ENCODE measurements around the gene RBBP6.
A peak's percentile ranks its signal among the peaks of the same experiment; 100 is the strongest.
"Not testable (repeated sequence)": the region's sequence is repeated elsewhere in the genome, so short reads cannot be mapped to it uniquely, and the experiment has no call there.

The RBBP6 gene, protein sequence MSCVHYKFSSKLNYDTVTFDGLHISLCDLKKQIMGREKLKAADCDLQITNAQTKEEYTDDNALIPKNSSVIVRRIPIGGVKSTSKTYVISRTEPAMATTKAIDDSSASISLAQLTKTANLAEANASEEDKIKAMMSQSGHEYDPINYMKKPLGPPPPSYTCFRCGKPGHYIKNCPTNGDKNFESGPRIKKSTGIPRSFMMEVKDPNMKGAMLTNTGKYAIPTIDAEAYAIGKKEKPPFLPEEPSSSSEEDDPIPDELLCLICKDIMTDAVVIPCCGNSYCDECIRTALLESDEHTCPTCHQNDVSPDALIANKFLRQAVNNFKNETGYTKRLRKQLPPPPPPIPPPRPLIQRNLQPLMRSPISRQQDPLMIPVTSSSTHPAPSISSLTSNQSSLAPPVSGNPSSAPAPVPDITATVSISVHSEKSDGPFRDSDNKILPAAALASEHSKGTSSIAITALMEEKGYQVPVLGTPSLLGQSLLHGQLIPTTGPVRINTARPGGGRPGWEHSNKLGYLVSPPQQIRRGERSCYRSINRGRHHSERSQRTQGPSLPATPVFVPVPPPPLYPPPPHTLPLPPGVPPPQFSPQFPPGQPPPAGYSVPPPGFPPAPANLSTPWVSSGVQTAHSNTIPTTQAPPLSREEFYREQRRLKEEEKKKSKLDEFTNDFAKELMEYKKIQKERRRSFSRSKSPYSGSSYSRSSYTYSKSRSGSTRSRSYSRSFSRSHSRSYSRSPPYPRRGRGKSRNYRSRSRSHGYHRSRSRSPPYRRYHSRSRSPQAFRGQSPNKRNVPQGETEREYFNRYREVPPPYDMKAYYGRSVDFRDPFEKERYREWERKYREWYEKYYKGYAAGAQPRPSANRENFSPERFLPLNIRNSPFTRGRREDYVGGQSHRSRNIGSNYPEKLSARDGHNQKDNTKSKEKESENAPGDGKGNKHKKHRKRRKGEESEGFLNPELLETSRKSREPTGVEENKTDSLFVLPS (N-terminal part only)

DNA sequence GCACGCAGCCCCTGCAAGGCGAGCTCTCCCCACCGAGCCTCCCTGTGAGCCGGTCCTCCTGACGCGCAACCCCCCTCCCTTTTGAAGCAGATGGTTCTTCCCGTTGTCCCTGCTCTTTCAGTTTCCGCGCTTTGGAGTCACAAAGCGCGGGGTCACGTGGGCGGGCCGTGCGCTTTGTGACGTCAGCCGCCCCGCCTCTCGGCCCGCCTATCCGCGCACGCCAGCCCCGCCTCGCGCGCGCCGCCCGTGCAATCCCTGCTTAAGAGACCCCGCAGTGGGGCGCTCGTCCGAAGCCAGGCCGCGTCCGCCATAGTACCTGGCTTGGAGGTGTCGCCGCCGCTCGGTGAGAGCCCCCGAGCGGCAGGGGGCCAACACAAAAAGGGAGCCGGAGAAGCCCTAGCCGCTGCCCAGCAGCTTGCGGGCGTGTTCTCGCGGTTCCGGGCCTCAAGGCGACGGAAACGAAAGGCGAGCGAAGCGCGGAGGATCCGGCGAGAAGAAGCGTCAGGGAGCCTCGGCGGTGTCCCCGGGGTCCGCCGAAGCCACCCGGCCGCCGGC, at the start of gene RBBP6:
TSS of gene RBBP6 (plus strand) at position 272 of the 555 bp plus-strand sequence. CDS start 1,061 bp downstream, outside the sequence.
- Mint-ChIP-seq H3K4me3 (peak within 1 kb of the TSS; percentile 100), H3K27me3 (no peaks in the 10 kb centered on the region), H3K27ac (peak within 1 kb of the TSS; percentile 100), H3K36me3 (peaks cover 16% of the 10 kb centered on the region), H3K4me1 (peaks cover 46% of the 10 kb centered on the region), H3K9me3 (no peaks in the 10 kb centered on the region)

GRCh38 chr16:24490866-24491265, 48.5 kb upstream of the RBBP6 start:
- peaks cover 3% of the 10 kb centered on the region for H3K36me3 Mint-ChIP-seq
- H3K27ac Mint-ChIP-seq = no peak overlapping the region
- no peaks in the 10 kb centered on the region for H3K9me3 Mint-ChIP-seq
- H3K4me3 Mint-ChIP-seq = no peak overlapping the region
- H3K27me3 Mint-ChIP-seq = peaks cover 11% of the 10 kb centered on the region
- no peaks in the 10 kb centered on the region for H3K4me1 Mint-ChIP-seq

DNA sequence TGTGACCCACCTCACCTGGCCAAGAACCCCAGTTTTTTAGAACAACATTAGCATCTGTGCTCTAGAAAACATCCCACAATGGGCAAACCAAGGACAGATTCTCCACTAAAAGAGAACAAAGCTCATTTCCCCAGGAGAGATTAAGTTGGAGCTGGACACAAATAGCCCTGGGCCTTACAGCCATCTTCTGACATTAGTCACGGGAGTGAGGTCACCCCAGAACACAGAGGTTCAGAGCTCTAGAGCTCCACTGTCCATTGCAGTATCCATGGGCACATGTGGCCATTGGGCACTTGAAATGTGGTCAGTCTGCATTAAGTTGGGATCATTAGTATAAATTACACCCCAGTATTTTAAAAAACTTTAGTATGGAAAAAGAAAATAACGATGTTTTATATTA, 47.6 kb upstream of the RBBP6 start:
- Mint-ChIP-seq H3K27me3 (peaks cover 11% of the 10 kb centered on the region), H3K4me3 (no peak overlapping the region), H3K36me3 (peaks cover 3% of the 10 kb centered on the region), H3K4me1 (no peaks in the 10 kb centered on the region), H3K9me3 (no peaks in the 10 kb centered on the region), H3K27ac (no peak overlapping the region)

DNA sequence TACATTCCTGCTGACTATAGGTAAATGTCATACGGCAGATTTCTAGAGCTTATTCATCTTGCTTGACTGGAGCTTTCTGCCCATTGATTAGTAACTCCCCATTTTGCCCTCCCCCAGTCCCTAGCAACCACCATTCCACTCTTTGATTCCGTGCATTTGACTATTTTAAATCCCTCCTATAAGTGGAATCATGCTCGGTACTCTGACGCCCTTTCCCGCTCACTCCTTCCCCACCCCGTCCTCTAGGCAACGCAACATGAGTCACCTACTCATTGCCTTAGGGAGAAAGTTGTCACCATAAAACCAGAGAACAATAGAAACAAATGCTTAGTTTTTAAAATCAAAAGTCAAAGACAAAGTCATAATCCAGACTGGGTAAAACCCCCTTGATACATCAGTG, 45.5 kb upstream of the RBBP6 start:
- H3K36me3 Mint-ChIP-seq = peaks cover 1% of the 10 kb centered on the region
- H3K9me3 Mint-ChIP-seq = no peaks in the 10 kb centered on the region
- no peak overlapping the region for H3K4me3 Mint-ChIP-seq
- H3K4me1 Mint-ChIP-seq = no peaks in the 10 kb centered on the region
- no peak overlapping the region for H3K27ac Mint-ChIP-seq
- peaks cover 11% of the 10 kb centered on the region for H3K27me3 Mint-ChIP-seq

DNA sequence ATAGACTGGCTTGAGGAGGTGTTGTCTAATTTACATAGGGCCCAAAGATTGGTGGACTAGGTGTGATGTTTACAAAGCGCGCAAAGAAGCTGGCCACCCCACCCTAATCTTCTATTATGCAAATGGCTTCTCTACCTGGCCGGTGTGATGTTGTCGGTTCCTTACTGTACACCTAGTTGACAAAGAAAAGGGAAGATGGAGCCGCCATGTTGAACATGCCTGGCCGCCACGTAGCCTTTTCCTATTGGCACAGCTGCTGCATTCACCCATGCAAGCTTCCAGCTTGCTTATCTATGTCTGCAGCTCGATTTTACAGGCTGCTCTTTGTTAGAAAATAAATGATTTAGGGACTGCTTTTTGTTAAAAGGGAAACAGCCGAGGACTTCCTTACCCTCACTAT, 44.2 kb upstream of the RBBP6 start:
- H3K4me3 Mint-ChIP-seq, H3K36me3 Mint-ChIP-seq, H3K27me3 Mint-ChIP-seq, H3K9me3 Mint-ChIP-seq, H3K27ac Mint-ChIP-seq, H3K4me1 Mint-ChIP-seq: not testable (repeated sequence)

GRCh38 chr16:24497440-24497839, 41.9 kb upstream of the RBBP6 start:
- H3K4me1 Mint-ChIP-seq = no peaks in the 10 kb centered on the region
- H3K36me3 Mint-ChIP-seq = no peaks in the 10 kb centered on the region
- no peak overlapping the region for H3K4me3 Mint-ChIP-seq
- no peaks in the 10 kb centered on the region for H3K9me3 Mint-ChIP-seq
- no peak overlapping the region for H3K27ac Mint-ChIP-seq
- H3K27me3 Mint-ChIP-seq = peaks cover 4% of the 10 kb centered on the region

DNA sequence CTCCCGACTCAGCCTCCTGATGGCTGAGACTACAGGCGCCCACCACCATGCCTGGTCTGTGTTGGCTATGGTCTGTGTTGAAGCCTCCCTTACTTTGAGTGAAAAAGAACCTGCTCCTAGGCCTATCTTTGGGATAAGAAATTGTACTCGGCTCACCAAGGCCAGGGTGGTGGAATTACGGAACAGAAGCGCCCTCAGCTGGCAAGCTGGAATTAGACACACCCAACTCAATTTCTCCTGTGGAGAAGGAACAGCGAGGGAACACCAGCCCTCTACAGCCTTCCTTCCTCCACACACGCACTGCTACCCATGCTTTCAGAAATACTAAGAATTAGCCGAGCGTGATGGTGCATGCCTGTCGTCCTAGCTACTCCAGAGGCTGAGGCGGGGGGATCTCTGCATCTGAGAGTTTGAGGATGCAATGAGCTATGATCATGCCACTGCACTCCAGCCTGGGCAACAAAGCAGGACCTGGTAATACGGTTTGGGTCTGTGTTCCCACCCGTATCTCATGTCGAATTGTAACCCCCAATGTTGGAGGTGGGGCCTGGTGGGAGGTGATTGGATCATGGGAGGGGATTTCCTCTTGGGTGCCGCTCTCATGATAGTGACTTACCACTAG, 40.1 kb upstream of the RBBP6 start:
- H3K27me3 Mint-ChIP-seq = peaks cover 1% of the 10 kb centered on the region
- no peak overlapping the region for H3K4me3 Mint-ChIP-seq
- no peaks in the 10 kb centered on the region for H3K9me3 Mint-ChIP-seq
- no peaks in the 10 kb centered on the region for H3K4me1 Mint-ChIP-seq
- H3K27ac Mint-ChIP-seq = no peak overlapping the region
- H3K36me3 Mint-ChIP-seq = no peaks in the 10 kb centered on the region

DNA sequence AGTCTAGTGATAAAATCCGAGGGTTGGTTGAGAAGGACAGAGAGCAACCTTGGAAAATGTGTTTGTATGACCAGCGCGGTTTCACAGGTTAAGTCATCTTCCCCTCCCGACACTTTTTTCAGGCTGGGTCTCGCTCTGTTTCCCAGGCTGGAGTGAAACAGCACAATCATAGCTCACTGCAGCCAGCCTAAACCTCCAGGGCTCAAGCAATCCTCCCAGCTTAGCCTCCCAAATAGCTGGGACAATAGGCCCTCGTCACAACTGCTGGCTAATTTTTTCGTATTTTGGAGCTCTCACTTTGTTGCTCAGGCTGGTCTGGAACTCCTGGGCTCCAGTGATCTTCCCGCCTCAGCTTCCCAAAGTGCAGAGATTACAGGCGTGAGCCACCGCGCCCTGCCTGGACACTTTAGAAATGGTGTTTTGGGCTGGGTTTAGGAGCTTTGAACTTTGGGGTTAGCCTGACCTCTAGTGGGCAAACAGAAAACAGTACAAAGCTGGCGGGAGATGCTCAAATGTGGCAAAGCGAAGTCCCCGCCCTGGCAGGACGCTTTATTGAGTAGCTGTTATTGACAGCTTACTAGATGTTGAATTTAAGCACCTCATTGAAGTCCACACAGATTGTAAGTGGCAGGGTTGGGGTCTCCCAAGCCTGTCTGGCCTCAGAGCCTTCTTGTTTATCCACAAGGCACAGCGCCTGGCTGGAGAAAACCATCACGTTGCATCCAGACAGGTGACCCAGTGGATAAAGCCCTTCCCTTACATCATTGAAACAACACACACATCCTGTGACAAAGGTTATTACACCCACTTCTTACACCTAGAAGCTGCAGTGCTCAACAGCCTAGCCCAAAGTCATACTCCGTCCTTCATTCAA, 34.7 kb upstream of the RBBP6 start:
- Mint-ChIP-seq H3K4me3 (no peak overlapping the region), H3K36me3 (no peaks in the 10 kb centered on the region), H3K27me3 (peaks cover 6% of the 10 kb centered on the region), H3K9me3 (no peaks in the 10 kb centered on the region), H3K27ac (no peak overlapping the region), H3K4me1 (no peaks in the 10 kb centered on the region)

DNA sequence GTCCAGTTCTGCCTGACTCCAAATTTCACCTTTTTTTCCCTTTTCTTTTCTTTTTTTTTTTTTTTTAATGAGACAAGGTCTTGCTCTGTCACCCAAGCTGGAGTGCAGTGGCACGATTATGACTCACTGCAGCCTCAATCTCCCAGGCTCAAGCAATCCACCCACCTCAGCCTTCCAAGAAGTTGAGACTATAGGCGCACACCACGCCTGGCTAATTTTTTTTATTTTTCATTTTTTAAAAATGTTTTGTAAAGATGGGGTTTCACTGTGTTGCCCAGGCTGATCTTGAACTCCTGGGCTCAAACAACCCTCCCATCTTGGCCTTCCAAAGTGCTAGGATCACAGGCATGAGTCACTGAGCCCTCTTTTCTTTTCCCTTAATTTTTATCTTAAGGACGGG, 33.4 kb upstream of the RBBP6 start:
- Mint-ChIP-seq H3K36me3 (no peaks in the 10 kb centered on the region), H3K27ac (no peak overlapping the region), H3K9me3 (no peaks in the 10 kb centered on the region), H3K4me1 (no peaks in the 10 kb centered on the region), H3K27me3 (peaks cover 6% of the 10 kb centered on the region), H3K4me3 (no peak overlapping the region)

DNA sequence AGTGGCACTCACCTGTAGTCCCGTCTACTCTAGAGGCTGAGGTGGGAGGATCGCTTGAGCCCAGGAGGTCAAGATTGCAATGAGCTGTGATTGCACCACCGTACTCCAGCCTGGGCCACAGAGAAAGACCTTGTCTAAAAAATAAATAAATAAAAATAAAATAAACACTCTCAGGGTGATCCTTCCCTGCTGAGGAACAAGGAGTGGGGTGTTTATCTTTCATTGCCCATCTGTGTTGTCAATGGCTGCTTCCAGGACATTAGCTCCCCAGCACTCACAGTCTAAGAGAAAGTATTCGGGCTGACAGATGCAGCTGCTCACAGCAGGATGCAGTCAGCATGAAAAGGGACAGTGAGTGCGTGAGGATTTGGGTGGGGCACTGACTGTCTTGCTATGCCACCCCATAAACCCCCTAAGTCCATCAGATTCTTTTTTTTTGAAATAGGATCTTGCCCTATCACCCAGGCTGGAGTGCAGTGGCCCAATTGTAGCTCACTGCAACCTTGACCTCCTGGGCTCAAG, 31.3 kb upstream of the RBBP6 start:
- H3K4me3 Mint-ChIP-seq = no peak overlapping the region
- H3K4me1 Mint-ChIP-seq = no peaks in the 10 kb centered on the region
- no peaks in the 10 kb centered on the region for H3K36me3 Mint-ChIP-seq
- no peaks in the 10 kb centered on the region for H3K9me3 Mint-ChIP-seq
- peaks cover 4% of the 10 kb centered on the region for H3K27me3 Mint-ChIP-seq
- H3K27ac Mint-ChIP-seq = no peak overlapping the region

- Mint-ChIP-seq H3K4me3 (no peak overlapping the region), H3K36me3 (no peaks in the 10 kb centered on the region), H3K4me1 (no peaks in the 10 kb centered on the region), H3K9me3 (no peaks in the 10 kb centered on the region), H3K27me3 (peaks cover 4% of the 10 kb centered on the region), H3K27ac (no peak overlapping the region)
Observed at GRCh38 chr16:24508614-24509013, 30.8 kb upstream of the RBBP6 start.

DNA sequence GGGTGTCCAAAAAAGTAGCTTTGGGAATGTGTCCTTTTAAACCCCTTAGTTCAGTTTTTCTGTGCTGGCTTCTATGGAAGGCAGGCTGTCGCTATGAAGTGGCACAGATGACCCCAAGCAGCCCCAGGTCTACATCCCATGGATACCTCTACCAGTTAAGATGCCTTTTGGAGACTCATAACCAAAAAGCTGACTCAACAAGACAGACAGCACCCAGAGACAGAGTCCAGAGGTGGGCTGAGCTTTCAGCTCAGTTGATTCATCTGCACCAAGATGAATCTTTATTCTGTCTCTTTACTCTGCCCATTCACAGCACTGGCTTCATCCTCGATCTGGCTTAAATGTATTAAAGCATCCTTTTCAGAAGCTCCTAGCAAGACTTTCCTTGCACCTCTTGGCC, 29.8 kb upstream of the RBBP6 start:
- no peaks in the 10 kb centered on the region for H3K9me3 Mint-ChIP-seq
- H3K27ac Mint-ChIP-seq = no peak overlapping the region
- H3K4me3 Mint-ChIP-seq = no peak overlapping the region
- peaks cover 3% of the 10 kb centered on the region for H3K27me3 Mint-ChIP-seq
- no peaks in the 10 kb centered on the region for H3K36me3 Mint-ChIP-seq
- no peaks in the 10 kb centered on the region for H3K4me1 Mint-ChIP-seq

- Mint-ChIP-seq H3K9me3 (no peaks in the 10 kb centered on the region), H3K36me3 (no peaks in the 10 kb centered on the region), H3K27ac (no peak overlapping the region), H3K4me1 (no peaks in the 10 kb centered on the region), H3K4me3 (no peak overlapping the region), H3K27me3 (no peaks in the 10 kb centered on the region)
Observed at GRCh38 chr16:24511174-24511573, 28.2 kb upstream of the RBBP6 start.

- H3K4me3 Mint-ChIP-seq = no peak overlapping the region
- H3K9me3 Mint-ChIP-seq = no peaks in the 10 kb centered on the region
- no peaks in the 10 kb centered on the region for H3K36me3 Mint-ChIP-seq
- peaks cover under 1% of the 10 kb centered on the region for H3K4me1 Mint-ChIP-seq
- no peak overlapping the region for H3K27ac Mint-ChIP-seq
- no peaks in the 10 kb centered on the region for H3K27me3 Mint-ChIP-seq
Observed at GRCh38 chr16:24511792-24512191, 27.6 kb upstream of the RBBP6 start.
